GM21737 (cell line): ENCODE results near the gene RPL41.
"Not testable (repeated sequence)": the region's sequence is repeated elsewhere in the genome, so short reads cannot be mapped to it uniquely, and the experiment has no call there.

Source experiments
- ATAC-seq: cut with Tn5 transposase; IDR thresholded peaks from one replicate; pipeline ENCODE4 v1.9.1; 2021; ENCODE audit warnings: mild to moderate bottlenecking, moderate library complexity; ENCODE audit not compliant: unreplicated experiment

Gene RPL41

GRCh38 chr12:56116267-56117081 lies at the start of gene RPL41:
TSS of gene RPL41 (plus strand) at chr12:56116633.
- ATAC-seq: peak; percentile 47

GRCh38 chr12:56071648-56072047 lies 44.8 kb upstream of the RPL41 start:
- ATAC-seq: no peak

GRCh38 chr12:56074396-56074795 lies 42.0 kb upstream of the RPL41 start:
- ATAC-seq: no peak

- not testable (repeated sequence) for ATAC-seq
Measured at GRCh38 chr12:56077966-56078365, 38.5 kb upstream of the RPL41 start.

- no peak for ATAC-seq
Measured at GRCh38 chr12:56078427-56078826, 38.0 kb upstream of the RPL41 start.

- ATAC-seq: peak; percentile 64
Measured at GRCh38 chr12:56078931-56079722, 37.3 kb upstream of the RPL41 start.

- peak; percentile 21 for ATAC-seq
Measured at GRCh38 chr12:56079723-56080555, 36.5 kb upstream of the RPL41 start, which contains the start of gene ERBB3. TSS of gene ERBB3 (plus strand) at chr12:56080165. CDS start at chr12:56080301, 136 bp downstream.

GRCh38 chr12:56080556-56081138 lies 35.8 kb upstream of the RPL41 start:
- no peak for ATAC-seq

GRCh38 chr12:56081393-56082347 lies 34.8 kb upstream of the RPL41 start:
- ATAC-seq: no peak

DNA sequence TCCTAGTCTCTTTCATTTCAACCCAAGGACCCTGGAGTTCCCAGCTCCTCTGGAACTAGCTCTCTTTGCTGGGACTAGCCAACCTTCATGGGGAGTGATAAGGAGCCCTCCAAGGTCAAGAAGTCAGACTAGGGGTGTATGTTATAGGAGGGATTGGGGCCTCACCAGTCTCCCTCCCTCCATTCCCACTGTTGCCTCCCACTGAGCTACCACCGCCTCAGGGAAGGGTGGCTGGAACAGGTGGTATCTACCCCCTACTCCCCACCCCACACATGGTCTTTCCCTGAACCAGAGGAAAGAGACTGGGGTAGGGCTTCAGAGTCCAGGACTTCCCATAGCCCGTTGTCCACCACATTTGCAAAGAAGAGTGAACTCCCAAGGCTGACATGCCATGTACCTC lies 34.1 kb upstream of the RPL41 start:
- ATAC-seq: no peak

DNA sequence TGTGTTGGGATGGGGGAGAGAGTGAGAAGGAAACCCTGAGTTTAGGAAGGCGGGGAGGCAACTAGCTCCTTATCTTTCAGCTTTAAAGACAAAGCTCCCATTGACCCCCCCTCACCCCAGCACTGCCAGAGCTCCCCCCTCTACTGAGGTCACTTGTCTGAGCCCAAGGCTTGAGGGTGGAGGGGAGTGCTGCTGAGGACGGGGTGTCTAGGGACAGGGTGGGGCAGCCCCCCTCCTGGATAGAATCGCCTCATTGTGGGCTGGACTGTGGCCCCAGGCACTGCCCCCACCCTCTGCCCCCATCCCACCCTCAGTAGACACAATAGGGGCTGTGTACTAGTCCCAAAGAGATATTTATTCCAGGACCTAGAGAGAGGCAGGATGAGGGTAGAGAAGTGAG lies 33.5 kb upstream of the RPL41 start:
- ATAC-seq: no peak

GRCh38 chr12:56084958-56085543 lies 31.4 kb upstream of the RPL41 start:
- no peak for ATAC-seq

DNA sequence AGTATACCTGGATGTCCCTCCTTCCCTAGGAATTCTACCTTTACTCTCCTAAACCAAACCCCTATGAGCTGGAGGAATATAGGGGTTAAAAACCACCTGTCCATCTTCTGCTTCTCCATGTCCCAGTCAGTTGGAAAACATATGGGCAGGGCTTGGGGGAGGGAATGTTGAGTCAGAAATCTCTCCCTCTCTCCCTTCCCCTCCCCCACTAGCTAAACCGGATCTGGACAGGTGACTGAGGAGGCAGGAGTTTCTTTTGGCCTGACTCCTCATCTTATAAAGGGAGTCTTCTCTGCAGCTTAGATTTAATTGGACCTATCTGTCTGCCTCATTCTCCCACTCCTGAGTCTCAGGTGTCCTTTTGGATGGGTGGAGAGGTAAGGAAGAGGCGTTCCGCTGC lies 30.3 kb upstream of the RPL41 start:
- ATAC-seq: no peak

GRCh38 chr12:56086608-56087007 lies 29.8 kb upstream of the RPL41 start:
- ATAC-seq: no peak

DNA sequence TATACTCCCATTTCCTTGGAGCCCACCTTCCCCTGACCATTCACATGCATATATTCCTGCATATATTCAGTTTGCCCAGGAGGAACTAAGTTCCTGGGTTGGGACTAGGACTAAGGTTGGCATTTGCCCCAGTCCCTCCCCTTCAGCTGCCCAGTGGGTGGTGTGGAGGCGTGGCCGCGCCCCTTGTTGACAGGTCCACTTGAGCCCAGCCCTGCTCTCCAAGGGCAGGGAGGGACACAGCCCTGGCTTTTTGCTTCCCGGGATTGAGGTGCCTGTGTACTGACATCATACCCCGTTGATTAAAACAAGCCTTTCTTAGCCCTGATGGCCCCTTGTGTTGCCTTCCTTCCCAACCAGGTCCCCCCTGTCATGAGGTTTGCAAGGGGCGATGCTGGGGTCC lies 29.2 kb upstream of the RPL41 start:
- ATAC-seq: no peak

DNA sequence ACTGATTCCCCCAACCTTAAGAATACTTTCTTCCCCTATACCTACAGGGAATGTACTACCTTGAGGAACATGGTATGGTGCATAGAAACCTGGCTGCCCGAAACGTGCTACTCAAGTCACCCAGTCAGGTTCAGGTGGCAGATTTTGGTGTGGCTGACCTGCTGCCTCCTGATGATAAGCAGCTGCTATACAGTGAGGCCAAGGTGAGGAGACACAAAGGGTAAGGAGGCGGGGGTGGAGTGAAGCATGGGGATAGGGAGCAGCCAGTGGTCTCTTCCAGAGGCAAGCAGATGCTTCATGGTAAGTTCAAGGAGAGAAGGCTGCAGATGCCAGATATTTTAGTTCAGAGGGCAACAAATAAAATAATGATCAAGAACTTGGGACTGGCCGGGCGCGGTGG lies 18.7 kb upstream of the RPL41 start:
- ATAC-seq: no peak

DNA sequence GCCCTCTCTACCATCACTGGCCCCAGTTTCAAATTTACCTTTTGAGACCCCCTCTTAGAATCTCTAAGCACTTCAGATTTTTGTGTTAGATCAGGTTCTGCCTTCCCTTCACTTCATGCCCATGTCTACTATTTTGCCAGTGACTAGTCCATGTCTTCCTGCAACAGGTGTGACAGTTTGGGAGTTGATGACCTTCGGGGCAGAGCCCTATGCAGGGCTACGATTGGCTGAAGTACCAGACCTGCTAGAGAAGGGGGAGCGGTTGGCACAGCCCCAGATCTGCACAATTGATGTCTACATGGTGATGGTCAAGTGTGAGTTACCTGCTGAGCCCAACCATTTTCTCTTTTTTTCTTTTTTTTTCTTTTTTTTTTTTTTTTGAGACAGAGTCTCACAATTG lies 17.8 kb upstream of the RPL41 start:
- no peak for ATAC-seq

- ATAC-seq: no peak
Measured at GRCh38 chr12:56099787-56100186, 16.6 kb upstream of the RPL41 start.

GRCh38 chr12:56101045-56101444 lies 15.4 kb upstream of the RPL41 start:
- ATAC-seq: no peak
